HG03103 (cell line): ENCODE measurements around the gene CDH23.

Source experiments
- ATAC-seq: cut with Tn5 transposase; IDR thresholded peaks from one replicate; pipeline ENCODE4 v1.9.1; 2021; ENCODE audit warnings: low read depth; ENCODE audit not compliant: unreplicated experiment

Gene CDH23

GRCh38 chr10:71391701-71392100, 5.0 kb upstream of the CDH23 start:
- ATAC-seq: no peak

- ATAC-seq: no peak
Observed at GRCh38 chr10:71392292-71392691, 4.4 kb upstream of the CDH23 start.

- ATAC-seq: no peak
Observed at GRCh38 chr10:71392791-71393781, 3.6 kb upstream of the CDH23 start.

- no peak for ATAC-seq
Observed at GRCh38 chr10:71393841-71394475, 2.8 kb upstream of the CDH23 start.

- no peak for ATAC-seq
Observed at GRCh38 chr10:71394926-71395562, 1.7 kb upstream of the CDH23 start.

GRCh38 chr10:71395621-71396020, 1.1 kb upstream of the CDH23 start:
- no peak for ATAC-seq

GRCh38 chr10:71396084-71396710, 523 bp upstream of the CDH23 start:
- ATAC-seq: no peak

- ATAC-seq: no peak
Observed at GRCh38 chr10:71397296-71398212, 834 bp downstream of the CDH23 start.

GRCh38 chr10:71398976-71399375, 2.3 kb downstream of the CDH23 start:
- ATAC-seq: no peak

- ATAC-seq: no peak
Observed at GRCh38 chr10:71399946-71400345, 3.2 kb downstream of the CDH23 start.

- ATAC-seq: no peak
Observed at GRCh38 chr10:71401056-71401455, 4.3 kb downstream of the CDH23 start.

GRCh38 chr10:71402005-71402404, 5.3 kb downstream of the CDH23 start:
- ATAC-seq: no peak

GRCh38 chr10:71404503-71405295, 8.0 kb downstream of the CDH23 start:
- ATAC-seq: no peak

- ATAC-seq: no peak
Observed at GRCh38 chr10:71406878-71407277, 10.2 kb downstream of the CDH23 start.

- no peak for ATAC-seq
Observed at GRCh38 chr10:71408436-71409225, 11.9 kb downstream of the CDH23 start.

GRCh38 chr10:71409516-71410104, 12.9 kb downstream of the CDH23 start:
- ATAC-seq: no peak

GRCh38 chr10:71413581-71413980, 16.9 kb downstream of the CDH23 start:
- ATAC-seq: no peak

- no peak for ATAC-seq
Observed at GRCh38 chr10:71414359-71414758, 17.6 kb downstream of the CDH23 start.
